HK-2 (cell line): ENCODE results near the gene IGSF6.
"Not testable (repeated sequence)": the region's sequence is repeated elsewhere in the genome, so short reads cannot be mapped to it uniquely, and the experiment has no call there.

Source experiments
- DNase-seq: peaks from one replicate; pipeline ENCODE4 v3.0.0-alpha.2; 2018; ENCODE audit not compliant: unreplicated experiment

The IGSF6 gene

DNA sequence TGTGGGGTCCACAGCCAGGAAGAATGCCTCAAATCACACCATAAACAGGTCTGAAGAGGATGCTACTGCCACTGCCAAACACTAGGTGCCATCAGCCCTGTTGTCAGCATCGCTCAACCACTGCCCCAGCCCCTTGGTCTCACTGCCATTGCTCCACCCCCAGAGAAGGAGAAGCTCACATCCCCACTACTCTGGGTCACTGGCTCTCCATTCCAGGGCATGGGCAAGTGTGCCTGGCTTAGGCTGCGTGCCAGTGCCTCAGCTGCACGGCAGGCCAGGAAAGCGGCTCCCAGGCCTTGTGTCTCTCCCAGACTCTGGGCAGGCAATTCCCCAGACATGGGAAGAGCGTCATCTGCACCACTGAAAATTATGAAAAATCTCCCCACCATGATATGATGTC lies 1.2 kb upstream of the IGSF6 start:
- no peak for DNase-seq

DNA sequence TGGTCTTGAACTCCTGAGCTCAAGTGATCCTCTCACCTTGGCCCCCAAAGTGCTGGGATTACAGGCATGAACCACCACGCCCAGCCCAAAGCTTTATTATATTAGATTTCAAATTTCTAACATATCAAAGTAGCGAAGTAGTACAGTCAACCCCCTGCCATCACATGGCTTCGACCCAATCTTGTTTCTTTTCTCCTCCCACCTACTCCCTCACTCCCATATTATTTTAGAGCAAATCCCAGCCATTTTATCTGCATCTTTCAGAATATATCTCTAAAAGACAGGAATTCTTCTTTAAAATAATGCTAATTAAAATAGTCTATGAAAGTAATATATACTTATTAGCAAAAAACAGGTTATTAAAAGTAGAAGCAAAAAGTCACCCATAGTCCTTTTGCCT lies 893 bp downstream of the IGSF6 start:
- DNase-seq: no peak

- DNase-seq: no peak
These were observed 1.9 kb downstream of the IGSF6 start for GRCh38 chr16:21650521-21650920.

DNA sequence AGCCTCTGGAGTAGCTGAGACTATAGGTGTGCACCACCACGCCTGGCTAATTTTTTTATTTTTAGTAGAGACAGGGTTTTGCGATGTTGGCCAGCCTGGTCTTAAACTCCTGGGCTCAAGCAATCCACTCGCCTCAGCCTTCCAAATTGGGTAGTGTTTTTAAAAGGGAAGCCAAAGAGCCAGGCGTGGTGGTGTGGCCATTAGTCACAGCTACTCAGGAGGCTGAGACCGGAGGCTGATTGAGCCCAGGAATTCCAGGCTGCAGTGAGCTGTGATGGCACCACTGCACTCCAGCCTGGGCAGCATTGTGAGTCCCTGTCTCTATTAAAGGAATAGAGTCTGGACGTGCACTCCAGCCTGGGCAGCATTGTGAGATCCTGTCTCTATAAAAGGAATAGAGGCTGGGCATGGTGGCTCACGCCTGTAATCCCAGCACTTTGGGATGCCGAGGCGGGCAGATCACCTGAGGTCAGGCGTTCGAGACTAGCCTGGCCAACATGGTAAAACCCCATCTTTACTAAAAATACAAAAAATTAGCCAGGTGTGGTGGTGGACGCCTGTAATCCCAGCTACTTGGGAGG lies 2.5 kb downstream of the IGSF6 start:
- DNase-seq: not testable (repeated sequence)

DNA sequence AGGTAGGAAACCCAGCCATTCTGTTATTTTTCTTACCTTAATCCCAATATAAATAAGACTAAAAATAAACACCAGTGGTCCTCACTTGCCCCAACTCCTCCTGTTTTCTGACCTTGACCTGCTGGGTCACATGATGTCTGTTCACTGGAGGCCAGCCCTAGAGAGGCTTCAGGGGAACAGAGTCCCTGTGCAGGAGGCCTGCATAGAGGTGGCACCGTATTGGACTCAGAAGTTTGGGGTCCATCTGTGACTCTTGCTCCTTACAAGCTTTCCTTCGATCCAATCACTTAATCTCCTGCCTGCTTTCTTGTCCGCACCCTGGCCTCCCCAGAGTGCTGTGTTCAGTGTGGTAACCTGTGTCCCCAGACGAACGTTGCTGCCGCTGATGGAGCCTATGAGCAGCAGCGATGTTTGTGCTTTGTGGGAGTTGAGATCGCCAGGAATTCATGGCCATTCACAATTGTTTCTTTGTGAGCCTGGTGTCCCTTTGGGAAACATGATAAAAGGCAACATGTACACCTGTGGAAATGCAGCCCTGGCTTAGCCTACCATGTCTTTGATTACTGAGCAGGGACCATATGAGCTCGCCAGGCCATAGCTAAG lies 4.7 kb downstream of the IGSF6 start:
- DNase-seq: no peak

DNA sequence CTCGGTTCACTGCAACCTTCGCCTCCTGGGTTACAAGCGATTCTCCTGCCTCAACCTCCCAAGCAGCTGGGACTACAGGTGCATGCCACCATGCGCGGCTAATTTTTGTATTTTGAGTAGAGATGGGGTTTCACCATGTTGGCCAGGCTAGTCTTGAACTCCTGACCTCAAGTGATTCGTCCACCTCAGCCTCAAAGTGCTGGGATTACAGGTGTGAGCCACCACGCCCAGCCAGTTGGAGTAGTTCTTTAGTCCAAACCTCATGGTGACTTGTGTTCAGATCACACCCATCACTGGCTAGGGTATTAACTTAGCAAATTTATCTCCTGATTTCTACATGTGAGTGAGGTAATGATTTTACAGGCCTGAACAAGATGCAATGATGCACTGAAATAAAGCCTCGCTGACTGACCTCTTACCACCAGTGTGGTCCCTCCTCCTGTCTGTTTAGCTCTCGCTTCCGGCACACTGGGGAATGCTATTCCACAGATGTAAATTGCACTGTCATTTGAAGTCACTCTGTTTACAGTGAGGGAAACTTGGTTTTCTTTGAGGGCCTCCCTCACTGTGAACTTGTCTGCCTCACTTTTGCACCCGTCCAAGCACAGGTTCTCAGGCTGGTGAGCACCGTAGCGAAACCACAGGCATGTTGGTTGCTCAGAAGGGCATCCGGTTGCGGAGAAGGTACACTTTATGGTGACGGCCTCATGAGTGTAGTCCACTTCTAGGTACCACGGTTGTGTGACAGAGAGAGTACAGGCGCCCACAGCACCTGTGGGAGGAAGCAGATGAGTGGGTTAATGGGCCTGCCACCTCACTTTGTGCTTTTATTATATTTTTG lies 5.5 kb downstream of the IGSF6 start:
- peak; percentile 31 for DNase-seq

DNA sequence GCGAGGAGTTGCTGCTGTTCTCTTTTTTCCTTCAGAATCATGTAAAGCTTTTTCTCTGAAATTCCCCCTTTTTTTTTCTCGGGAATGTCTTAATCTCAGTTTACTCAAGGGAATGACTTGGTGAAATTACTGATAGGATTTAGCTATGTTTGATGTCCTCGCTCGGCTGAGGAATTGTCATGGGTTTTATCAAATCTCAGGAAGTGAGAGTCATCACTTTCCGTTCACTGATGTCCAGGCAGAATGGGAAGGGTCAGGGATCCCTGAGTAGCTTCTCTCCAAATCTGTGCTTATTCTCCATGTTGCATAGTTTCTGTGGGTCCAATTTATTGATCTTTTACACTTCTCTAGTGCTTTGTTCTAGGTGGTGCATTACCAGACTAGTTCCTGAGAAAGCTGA lies 6.3 kb downstream of the IGSF6 start:
- DNase-seq: no peak

GRCh38 chr16:21645261-21645721 lies 7.1 kb downstream of the IGSF6 start:
- DNase-seq: no peak

DNA sequence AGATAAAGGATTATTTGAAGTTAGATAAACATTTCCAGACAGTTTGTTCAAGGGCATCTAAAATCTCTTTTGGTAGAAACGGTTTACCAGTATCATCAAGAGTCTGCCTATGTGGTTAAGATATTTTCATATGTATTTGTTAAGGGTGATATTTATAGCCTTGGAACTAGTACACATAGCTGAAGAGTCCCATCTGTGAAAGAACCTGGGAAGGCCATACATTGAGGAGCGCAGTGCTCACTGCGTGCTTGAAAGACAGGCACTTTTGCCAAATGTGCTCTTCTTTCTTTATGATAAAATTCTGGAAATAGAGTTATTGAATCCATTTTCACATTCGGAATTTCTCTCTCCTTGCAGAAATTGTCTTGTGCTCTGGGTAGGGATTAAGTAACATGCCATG lies 7.7 kb downstream of the IGSF6 start:
- DNase-seq: no peak

DNA sequence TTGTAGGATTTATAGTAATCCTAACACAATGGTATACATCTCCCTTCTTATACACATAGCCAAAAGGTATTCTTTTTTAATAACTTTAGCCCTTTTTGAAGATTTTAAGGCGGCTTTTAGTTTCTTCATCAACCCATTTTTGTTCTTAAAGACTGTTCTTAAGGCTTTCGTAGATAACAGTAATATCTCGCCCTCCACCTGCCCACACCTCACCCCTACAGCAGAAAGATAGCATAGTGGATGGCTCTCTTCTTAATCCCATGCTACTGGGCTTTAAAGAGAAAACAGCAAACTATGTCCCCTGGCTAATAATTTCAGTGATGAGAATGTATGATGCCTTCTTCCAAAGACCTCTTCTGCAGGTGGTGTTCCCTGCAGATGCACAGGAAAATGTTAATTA lies 8.6 kb downstream of the IGSF6 start:
- DNase-seq: no peak

GRCh38 chr16:21642861-21643260 lies 9.5 kb downstream of the IGSF6 start:
- DNase-seq: no peak

DNA sequence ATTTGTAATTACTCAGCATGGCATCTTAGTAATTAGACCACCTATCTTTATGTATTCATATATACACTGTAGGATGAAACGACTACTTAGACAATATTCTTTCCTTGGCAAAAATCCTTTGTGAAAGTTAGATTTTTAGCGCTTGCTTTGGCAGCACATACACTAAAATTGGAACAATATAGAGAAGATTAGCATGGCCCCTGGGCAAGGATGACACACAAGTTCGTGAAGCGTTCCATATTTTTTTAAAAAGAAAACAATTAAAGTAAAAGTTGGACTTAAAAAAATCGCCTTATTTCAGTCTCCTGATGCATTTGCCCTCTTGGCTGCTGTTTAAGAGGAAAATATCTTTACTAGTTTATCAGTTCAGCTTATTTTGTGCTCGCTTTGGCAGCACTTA lies 10.5 kb downstream of the IGSF6 start:
- no peak for DNase-seq

GRCh38 chr16:21639493-21639892 lies 12.9 kb downstream of the IGSF6 start:
- no peak for DNase-seq

GRCh38 chr16:21638573-21638975 lies 13.8 kb downstream of the IGSF6 start:
- DNase-seq: no peak

DNA sequence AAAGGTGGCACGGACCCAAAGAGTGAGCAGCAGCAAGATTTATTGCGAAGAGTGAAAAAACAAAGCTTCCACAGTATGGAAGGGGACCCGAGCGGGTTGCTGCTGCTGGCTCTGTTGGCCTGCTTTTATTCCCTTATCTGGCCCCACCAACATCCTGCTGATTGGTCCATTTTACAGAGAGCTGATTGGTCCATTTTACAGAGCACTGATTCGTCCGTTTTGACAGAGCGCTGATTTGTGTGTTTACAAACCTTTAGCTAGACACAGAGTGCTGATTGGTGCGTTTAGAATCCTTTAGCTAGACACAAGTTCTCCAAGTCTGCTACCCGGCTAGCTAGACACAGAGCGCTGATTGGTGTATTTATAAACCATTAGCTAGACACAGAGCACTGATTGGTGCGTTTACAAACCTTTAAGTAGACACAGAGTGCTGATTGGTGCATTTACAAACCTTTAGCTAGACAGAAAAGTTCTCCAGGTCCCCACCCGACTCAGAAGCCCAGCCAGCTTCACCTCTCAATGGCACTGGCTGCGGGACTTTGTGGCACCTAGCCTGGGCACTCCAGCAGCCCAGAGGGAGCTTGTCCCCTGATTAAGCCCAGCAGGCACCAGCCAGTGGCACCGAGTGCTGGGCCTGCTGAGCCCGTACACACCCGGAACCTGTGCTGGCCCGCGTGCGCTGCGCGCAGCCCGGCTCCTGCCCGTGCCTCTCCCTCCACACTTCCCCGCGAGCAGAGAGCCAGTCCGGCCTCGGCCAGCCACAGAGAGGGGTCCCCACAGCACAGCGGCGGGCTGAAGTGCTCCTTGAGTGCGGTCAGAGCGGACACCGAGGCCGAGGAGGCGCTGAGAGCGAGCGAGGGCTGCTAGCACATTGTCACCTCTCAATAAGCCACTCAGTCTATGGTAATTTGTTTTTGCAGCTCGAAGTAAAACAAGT lies 15.1 kb downstream of the IGSF6 start:
- DNase-seq: no peak

GRCh38 chr16:21635694-21636093 lies 16.7 kb downstream of the IGSF6 start:
- not testable (repeated sequence) for DNase-seq

- no peak for DNase-seq
These were observed 18.2 kb downstream of the IGSF6 start for GRCh38 chr16:21634216-21634615.

DNA sequence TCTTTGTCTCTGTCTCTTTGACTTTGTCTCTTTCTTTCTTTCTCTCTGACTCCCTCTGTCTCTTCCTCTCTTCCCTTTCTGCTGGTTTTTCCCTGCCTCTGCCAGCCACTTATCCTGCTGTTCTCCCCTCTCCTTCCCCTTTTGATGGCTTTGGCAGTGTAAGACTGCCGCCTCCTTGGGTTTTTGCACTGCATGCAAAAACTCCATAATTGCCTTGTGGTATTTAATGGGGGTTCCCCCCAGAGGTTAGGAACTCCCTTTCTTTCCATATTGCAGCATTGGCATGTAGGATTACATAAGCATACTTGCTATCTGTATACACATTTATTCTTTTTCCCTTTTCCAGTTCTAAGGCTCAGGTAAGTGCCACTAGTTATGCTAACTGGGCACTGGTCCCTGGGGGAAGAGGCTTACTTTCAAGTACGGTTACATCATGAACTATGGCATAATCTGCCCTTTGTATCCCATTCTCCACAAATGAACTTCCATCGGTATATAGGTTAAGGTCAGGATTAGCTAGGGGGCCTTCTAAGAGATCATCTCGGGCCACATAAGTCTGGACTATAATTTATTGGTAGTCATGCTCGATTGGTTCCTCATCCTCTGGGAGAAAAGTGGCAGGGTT lies 20.3 kb downstream of the IGSF6 start:
- not testable (repeated sequence) for DNase-seq

GRCh38 chr16:21631376-21631775 lies 21.0 kb downstream of the IGSF6 start:
- not testable (repeated sequence) for DNase-seq

DNA sequence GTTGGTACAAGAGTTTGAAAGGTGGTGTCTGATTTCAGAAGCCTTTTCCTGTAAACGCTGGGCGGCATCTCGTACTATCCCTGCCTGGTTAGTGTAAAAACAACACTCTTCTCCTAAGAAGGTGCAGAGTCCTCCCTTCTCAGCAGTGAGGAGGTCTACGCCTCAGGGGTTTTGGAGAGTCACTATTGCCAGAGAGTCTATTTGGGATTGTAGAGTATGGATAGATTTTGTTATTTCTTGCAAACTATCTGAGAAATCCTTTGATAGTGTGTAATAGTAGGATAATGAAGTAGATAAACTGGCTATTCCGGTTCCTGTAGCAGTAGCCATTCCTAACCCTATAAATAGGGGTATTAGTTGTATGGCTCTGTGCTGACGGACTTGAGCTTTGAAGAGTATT lies 21.5 kb downstream of the IGSF6 start:
- DNase-seq: not testable (repeated sequence)
